Esophagus squamous epithelium (tissue), 4 donors: ENCODE measurements around the gene CNTD1.

Experiments used
- POLR2A ChIP-seq, 4 donors: fragments of 450-650 bp; IDR thresholded peaks; one replicate each; pipeline ENCODE4 v1.6.1; 2017; ENCODE audit warnings: antibody characterized with exemption in 4 of 4, mild to moderate bottlenecking in 4 of 4, moderate library complexity in 3 of 4
- TF ChIP-seq, protein P1 (sequence below), 6 experiments: fragments of 450-650 bp in 4 of 6; fragments of 200-600 bp in 2 of 6; sonication (generic) in 2 of 6; IDR thresholded peaks; one replicate each; pipeline ENCODE4 v1.5.1; 2016 to 2019; ENCODE audit warnings: antibody characterized with exemption in 6 of 6, mild to moderate bottlenecking in 4 of 6, moderate library complexity in 4 of 6

DNA sequence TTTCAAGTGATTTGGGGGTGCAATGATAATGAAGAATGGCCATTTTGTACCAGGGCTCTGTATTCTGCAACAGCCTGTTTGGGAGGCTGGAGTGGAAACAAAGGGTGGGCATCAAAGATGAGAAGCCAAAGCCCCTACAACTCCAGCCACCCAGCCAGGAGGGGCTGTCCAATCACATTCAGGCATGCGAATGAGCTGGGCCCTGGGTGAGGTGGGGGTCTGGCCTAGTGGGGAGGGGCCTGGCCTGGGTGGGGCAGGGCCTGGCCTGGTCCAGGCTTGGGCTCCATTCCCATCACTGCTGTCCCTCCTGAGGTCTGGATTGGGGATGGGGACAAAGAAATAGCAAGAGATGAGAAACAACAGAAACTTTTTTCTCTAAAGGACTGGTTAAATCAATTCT lies 58.7 kb downstream of the CNTD1 start:
- no peak for TF ChIP-seq POLR2A (IDR thresholded peaks at IDR 0.05)
- TF ChIP-seq, protein P1, sequence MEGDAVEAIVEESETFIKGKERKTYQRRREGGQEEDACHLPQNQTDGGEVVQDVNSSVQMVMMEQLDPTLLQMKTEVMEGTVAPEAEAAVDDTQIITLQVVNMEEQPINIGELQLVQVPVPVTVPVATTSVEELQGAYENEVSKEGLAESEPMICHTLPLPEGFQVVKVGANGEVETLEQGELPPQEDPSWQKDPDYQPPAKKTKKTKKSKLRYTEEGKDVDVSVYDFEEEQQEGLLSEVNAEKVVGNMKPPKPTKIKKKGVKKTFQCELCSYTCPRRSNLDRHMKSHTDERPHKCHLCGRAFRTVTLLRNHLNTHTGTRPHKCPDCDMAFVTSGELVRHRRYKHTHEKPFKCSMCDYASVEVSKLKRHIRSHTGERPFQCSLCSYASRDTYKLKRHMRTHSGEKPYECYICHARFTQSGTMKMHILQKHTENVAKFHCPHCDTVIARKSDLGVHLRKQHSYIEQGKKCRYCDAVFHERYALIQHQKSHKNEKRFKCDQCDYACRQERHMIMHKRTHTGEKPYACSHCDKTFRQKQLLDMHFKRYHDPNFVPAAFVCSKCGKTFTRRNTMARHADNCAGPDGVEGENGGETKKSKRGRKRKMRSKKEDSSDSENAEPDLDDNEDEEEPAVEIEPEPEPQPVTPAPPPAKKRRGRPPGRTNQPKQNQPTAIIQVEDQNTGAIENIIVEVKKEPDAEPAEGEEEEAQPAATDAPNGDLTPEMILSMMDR (IDR thresholded peaks at IDR 0.05), result no peak
